ENCODE data around the gene PSMF1.

PSMF1 gene

GRCh38 chr20:1102016-1102415 lies 16.4 kb upstream of the PSMF1 start:
- no peak overlapping the region for H3K9ac ChIP-seq (ENCODE audit: low read length)
- no peaks in the 10 kb centered on the region for H3K4me1 ChIP-seq (ENCODE audit: control insufficient read depth, low read depth, low read length)
- H3K9me3 ChIP-seq (ENCODE audit: control insufficient read depth, low read depth, low read length), result peaks cover 4% of the 10 kb centered on the region
- no peaks in the 10 kb centered on the region for H3K36me3 ChIP-seq (ENCODE audit: control insufficient read depth, low read depth, low read length)
- no peaks in the 10 kb centered on the region for H3K27me3 ChIP-seq (ENCODE audit: control insufficient read depth, insufficient read depth, low read length)
- H3K27ac ChIP-seq (ENCODE audit: low read length), result no peak overlapping the region
- no peak overlapping the region for H3K4me3 ChIP-seq (ENCODE audit: low read length)

DNA sequence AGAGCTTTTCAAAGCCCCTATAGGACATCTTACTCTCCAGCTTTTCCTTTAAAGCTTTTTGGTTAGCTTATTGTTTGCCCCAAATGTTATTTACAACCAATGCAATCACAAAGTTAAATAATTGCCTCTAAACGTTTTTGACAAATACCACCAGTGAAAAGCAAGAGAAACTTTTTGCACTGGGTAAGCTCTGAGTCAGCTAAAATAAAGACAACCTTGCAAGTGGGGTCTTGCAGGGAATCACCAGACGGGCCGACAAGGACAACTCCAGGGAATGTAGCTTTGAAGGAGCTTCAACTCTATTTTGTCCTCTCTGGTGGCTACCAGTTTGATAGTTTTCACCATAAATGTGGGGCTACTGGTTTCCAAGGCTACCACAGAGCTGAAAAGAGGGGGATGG lies 14.7 kb upstream of the PSMF1 start:
- H3K9me3 ChIP-seq (ENCODE audit: control insufficient read depth, low read depth, low read length), result peaks cover 4% of the 10 kb centered on the region
- no peaks in the 10 kb centered on the region for H3K36me3 ChIP-seq (ENCODE audit: control insufficient read depth, low read depth, low read length)
- H3K27ac ChIP-seq (ENCODE audit: low read length), result no peak overlapping the region
- no peaks in the 10 kb centered on the region for H3K4me1 ChIP-seq (ENCODE audit: control insufficient read depth, low read depth, low read length)
- H3K27me3 ChIP-seq (ENCODE audit: control insufficient read depth, insufficient read depth, low read length), result no peaks in the 10 kb centered on the region
- H3K4me3 ChIP-seq (ENCODE audit: low read length), result no peak overlapping the region
- no peak overlapping the region for H3K9ac ChIP-seq (ENCODE audit: low read length)

- peaks cover 4% of the 10 kb centered on the region for H3K9me3 ChIP-seq (ENCODE audit: control insufficient read depth, low read depth, low read length)
- no peaks in the 10 kb centered on the region for H3K36me3 ChIP-seq (ENCODE audit: control insufficient read depth, low read depth, low read length)
- H3K27me3 ChIP-seq (ENCODE audit: control insufficient read depth, insufficient read depth, low read length), result no peaks in the 10 kb centered on the region
- no peaks in the 10 kb centered on the region for H3K4me1 ChIP-seq (ENCODE audit: control insufficient read depth, low read depth, low read length)
- no peak overlapping the region for H3K9ac ChIP-seq (ENCODE audit: low read length)
- H3K27ac ChIP-seq (ENCODE audit: low read length), result no peak overlapping the region
- H3K4me3 ChIP-seq (ENCODE audit: low read length), result no peak overlapping the region
These were observed 12.7 kb upstream of the PSMF1 start for GRCh38 chr20:1105599-1106194.

DNA sequence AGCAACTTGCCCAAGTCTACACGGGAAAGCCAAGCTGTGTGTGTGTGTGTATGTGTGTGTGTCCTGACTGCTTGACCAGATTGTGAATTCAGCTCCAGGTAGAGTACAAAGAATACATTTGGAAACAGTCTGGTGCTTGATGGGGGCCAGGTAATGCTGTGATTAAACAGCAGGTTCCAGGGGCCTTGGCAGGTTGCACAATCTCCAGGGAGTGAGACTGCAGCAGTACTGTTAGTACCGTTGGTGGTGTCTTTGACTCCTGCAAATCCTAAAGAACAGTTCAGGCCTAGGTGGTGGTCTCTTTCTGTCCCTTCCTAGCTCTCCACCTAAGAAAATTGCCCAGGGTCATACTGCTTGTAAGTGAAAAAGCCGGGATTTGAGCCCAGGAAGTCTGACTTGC lies 11.2 kb upstream of the PSMF1 start:
- no peaks in the 10 kb centered on the region for H3K27me3 ChIP-seq (ENCODE audit: control insufficient read depth, insufficient read depth, low read length)
- H3K36me3 ChIP-seq (ENCODE audit: control insufficient read depth, low read depth, low read length), result no peaks in the 10 kb centered on the region
- no peak overlapping the region for H3K9ac ChIP-seq (ENCODE audit: low read length)
- no peaks in the 10 kb centered on the region for H3K4me1 ChIP-seq (ENCODE audit: control insufficient read depth, low read depth, low read length)
- H3K9me3 ChIP-seq (ENCODE audit: control insufficient read depth, low read depth, low read length), result peaks cover under 1% of the 10 kb centered on the region
- H3K4me3 ChIP-seq (ENCODE audit: low read length), result no peak overlapping the region
- no peak overlapping the region for H3K27ac ChIP-seq (ENCODE audit: low read length)

GRCh38 chr20:1108437-1108920 lies 9.9 kb upstream of the PSMF1 start:
- no peak overlapping the region for H3K27ac ChIP-seq (ENCODE audit: low read length)
- H3K4me1 ChIP-seq (ENCODE audit: control insufficient read depth, low read depth, low read length), result no peaks in the 10 kb centered on the region
- H3K4me3 ChIP-seq (ENCODE audit: low read length), result no peak overlapping the region
- H3K9me3 ChIP-seq (ENCODE audit: control insufficient read depth, low read depth, low read length), result no peaks in the 10 kb centered on the region
- no peaks in the 10 kb centered on the region for H3K27me3 ChIP-seq (ENCODE audit: control insufficient read depth, insufficient read depth, low read length)
- H3K9ac ChIP-seq (ENCODE audit: low read length), result no peak overlapping the region
- H3K36me3 ChIP-seq (ENCODE audit: control insufficient read depth, low read depth, low read length), result no peaks in the 10 kb centered on the region

DNA sequence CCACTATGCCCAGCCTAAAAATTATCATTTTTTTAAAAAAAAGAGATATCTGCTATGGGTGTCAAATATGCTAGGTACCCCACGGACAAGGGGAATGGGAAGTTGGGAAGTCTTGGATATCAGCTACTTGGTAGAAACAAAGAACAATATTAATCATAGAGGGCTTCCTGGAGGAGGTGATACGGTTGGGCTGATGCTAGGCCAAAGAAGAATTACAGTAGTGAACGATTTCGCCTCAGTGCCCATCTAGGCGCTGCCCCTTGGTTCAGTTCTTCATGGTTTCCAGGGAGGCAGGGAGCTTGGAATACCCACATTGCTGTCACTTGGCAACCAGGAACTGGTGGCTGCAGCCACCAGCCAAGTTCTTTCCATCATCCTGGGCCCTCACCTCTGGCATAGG lies 5.5 kb upstream of the PSMF1 start:
- H3K27me3 ChIP-seq (ENCODE audit: control insufficient read depth, insufficient read depth, low read length), result no peaks in the 10 kb centered on the region
- no peak overlapping the region for H3K27ac ChIP-seq (ENCODE audit: low read length)
- H3K9ac ChIP-seq (ENCODE audit: low read length), result no peak overlapping the region
- peaks cover 2% of the 10 kb centered on the region for H3K4me1 ChIP-seq (ENCODE audit: control insufficient read depth, low read depth, low read length)
- no peaks in the 10 kb centered on the region for H3K36me3 ChIP-seq (ENCODE audit: control insufficient read depth, low read depth, low read length)
- H3K9me3 ChIP-seq (ENCODE audit: control insufficient read depth, low read depth, low read length), result no peaks in the 10 kb centered on the region
- H3K4me3 ChIP-seq (ENCODE audit: low read length), result no peak overlapping the region

DNA sequence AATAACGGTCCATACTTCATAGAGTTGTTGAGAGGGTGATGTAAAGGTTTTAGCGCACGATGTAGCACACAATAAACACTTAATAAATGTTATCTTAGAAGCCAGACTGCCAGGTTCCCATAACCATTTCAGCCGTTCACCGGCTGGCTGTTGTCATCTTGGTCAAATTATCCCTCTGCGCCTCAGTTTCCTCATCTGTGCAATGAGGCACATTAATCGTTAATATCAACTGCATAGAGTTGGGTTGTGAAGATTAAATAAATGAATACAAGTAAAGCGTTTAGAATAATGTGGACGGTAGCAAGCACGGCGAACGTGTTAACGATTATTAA lies 432 bp upstream of the PSMF1 start:
- Histone ChIP-seq H3K9ac (ENCODE audit: low read length) (peak overlapping the region; percentile 39), H3K4me1 (ENCODE audit: control insufficient read depth, low read depth, low read length) (peaks cover 2% of the 10 kb centered on the region), H3K4me3 (ENCODE audit: low read length) (peak overlapping the region; percentile 82), H3K36me3 (ENCODE audit: control insufficient read depth, low read depth, low read length) (no peaks in the 10 kb centered on the region), H3K9me3 (ENCODE audit: control insufficient read depth, low read depth, low read length) (no peaks in the 10 kb centered on the region), H3K27ac (ENCODE audit: low read length) (no peak overlapping the region), H3K27me3 (ENCODE audit: control insufficient read depth, insufficient read depth, low read length) (no peaks in the 10 kb centered on the region)

DNA sequence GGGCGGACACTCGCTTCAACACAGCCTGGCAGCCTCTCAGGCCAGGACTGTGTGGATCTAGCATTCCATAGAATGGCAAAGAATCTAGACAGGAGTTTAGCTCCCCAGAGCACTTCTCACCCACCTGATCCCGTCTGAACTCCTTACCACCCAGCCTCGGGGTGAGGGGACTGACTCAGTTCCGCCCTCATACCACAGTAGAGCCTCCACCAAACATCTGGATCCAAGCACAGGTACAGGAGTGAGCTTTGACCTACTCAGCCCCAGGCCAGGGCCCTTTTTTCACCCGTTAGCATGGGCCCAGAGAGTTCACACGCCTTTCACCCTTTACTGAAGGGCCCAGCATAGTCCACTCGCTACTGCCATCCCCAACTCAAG lies 715 bp downstream of the PSMF1 start:
- H3K4me1 ChIP-seq (ENCODE audit: control insufficient read depth, low read depth, low read length), result peaks cover 2% of the 10 kb centered on the region
- H3K27me3 ChIP-seq (ENCODE audit: control insufficient read depth, insufficient read depth, low read length), result no peaks in the 10 kb centered on the region
- H3K9me3 ChIP-seq (ENCODE audit: control insufficient read depth, low read depth, low read length), result no peaks in the 10 kb centered on the region
- no peak overlapping the region for H3K27ac ChIP-seq (ENCODE audit: low read length)
- peak overlapping the region; percentile 82 for H3K4me3 ChIP-seq (ENCODE audit: low read length)
- no peaks in the 10 kb centered on the region for H3K36me3 ChIP-seq (ENCODE audit: control insufficient read depth, low read depth, low read length)
- H3K9ac ChIP-seq (ENCODE audit: low read length), result peak overlapping the region; percentile 85

DNA sequence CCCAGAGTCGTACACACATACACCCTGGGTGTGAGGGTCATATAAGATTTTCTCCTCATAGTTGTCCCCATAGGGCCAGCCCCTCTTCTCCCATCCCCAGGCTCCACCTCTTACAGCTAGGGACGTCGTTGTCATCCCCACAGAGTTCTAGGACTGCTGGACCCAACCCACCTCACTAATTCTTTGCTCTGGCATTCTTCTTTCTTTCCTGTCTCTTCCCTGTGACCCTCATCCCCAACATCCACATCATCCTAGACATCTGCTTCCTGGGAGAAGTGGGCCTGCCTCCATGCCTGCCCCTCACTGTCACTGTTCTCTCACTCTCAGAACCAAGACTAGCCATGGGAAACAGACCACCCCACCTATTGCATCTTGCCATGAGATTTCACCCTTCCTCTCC lies 1.1 kb downstream of the PSMF1 start:
- Histone ChIP-seq H3K9ac (ENCODE audit: low read length) (peak overlapping the region; percentile 85), H3K27me3 (ENCODE audit: control insufficient read depth, insufficient read depth, low read length) (no peaks in the 10 kb centered on the region), H3K36me3 (ENCODE audit: control insufficient read depth, low read depth, low read length) (no peaks in the 10 kb centered on the region), H3K9me3 (ENCODE audit: control insufficient read depth, low read depth, low read length) (no peaks in the 10 kb centered on the region), H3K27ac (ENCODE audit: low read length) (no peak overlapping the region), H3K4me3 (ENCODE audit: low read length) (peak overlapping the region; percentile 82), H3K4me1 (ENCODE audit: control insufficient read depth, low read depth, low read length) (peaks cover 2% of the 10 kb centered on the region)

- H3K36me3 ChIP-seq (ENCODE audit: control insufficient read depth, low read depth, low read length), result peaks cover 13% of the 10 kb centered on the region
- H3K4me3 ChIP-seq (ENCODE audit: low read length), result no peak overlapping the region
- peaks cover 2% of the 10 kb centered on the region for H3K4me1 ChIP-seq (ENCODE audit: control insufficient read depth, low read depth, low read length)
- no peak overlapping the region for H3K9ac ChIP-seq (ENCODE audit: low read length)
- H3K27ac ChIP-seq (ENCODE audit: low read length), result no peak overlapping the region
- H3K9me3 ChIP-seq (ENCODE audit: control insufficient read depth, low read depth, low read length), result no peaks in the 10 kb centered on the region
- no peaks in the 10 kb centered on the region for H3K27me3 ChIP-seq (ENCODE audit: control insufficient read depth, insufficient read depth, low read length)
These were observed 3.0 kb downstream of the PSMF1 start for GRCh38 chr20:1121429-1121828.

DNA sequence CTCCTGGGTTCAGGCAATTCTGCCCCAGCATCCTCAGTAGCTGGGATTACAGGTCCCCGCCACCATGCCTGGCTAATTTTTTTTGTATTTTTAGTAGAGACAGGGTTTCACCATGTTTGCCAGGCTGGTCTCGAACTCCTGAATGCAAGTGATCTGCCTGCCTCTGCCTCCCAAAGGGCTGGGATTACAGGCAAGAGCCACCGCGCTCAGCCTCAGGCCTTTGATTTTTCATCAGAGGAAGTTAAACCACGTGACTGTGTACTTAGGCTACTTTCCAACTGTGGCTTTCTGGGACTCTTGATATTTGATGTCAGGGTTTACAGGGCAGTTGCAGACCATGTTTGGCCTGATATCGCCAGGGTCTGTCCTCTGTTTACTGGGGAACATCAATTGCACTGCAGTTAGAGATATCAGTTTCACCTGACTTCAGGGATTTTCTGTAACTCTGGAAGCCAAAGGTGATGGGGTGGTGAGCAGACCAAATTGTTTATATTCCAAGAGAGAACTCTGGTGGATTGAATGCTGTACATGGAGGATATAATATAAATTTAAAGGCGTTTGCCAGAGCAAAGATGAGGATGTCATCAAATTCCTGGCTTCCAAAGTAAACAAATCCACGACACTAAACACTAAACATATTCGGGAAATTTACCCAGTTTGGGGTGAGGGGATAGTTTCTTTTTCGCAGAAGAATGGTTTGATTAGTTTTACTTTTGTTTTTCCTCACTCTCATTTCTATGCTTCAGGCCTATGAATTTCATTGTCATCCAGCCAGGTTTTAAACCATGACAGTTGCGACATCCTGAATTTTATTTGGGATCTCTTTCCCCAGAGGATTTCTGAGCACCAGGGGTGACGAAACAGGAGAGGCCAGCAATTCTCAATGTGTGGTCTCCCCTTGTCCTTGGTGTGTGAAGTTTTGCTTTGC lies 4.2 kb downstream of the PSMF1 start:
- no peaks in the 10 kb centered on the region for H3K27me3 ChIP-seq (ENCODE audit: control insufficient read depth, insufficient read depth, low read length)
- peaks cover 2% of the 10 kb centered on the region for H3K4me1 ChIP-seq (ENCODE audit: control insufficient read depth, low read depth, low read length)
- no peaks in the 10 kb centered on the region for H3K9me3 ChIP-seq (ENCODE audit: control insufficient read depth, low read depth, low read length)
- no peak overlapping the region for H3K9ac ChIP-seq (ENCODE audit: low read length)
- H3K27ac ChIP-seq (ENCODE audit: low read length), result no peak overlapping the region
- H3K36me3 ChIP-seq (ENCODE audit: control insufficient read depth, low read depth, low read length), result peaks cover 25% of the 10 kb centered on the region
- no peak overlapping the region for H3K4me3 ChIP-seq (ENCODE audit: low read length)

DNA sequence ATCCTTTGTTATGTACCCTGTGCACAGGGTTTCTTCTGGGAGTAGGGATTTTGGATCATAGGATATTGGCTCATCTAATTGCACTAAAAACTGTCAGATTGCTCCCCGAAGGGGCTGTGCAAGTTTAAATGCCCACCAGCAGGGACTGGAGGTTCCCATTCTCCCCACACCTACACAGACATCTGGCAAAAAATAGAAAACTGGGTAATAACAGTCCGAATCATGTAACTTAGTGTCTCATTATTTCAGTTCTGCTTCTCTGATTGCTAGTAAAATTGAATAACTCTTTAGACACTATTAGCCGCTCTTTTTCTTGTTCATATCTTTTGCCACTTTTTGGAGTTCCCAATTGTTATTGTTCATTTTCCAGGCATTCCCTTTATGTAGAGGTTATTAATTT lies 5.3 kb downstream of the PSMF1 start:
- Histone ChIP-seq H3K9ac (ENCODE audit: low read length) (no peak overlapping the region), H3K27ac (ENCODE audit: low read length) (no peak overlapping the region), H3K36me3 (ENCODE audit: control insufficient read depth, low read depth, low read length) (peaks cover 32% of the 10 kb centered on the region), H3K9me3 (ENCODE audit: control insufficient read depth, low read depth, low read length) (no peaks in the 10 kb centered on the region), H3K27me3 (ENCODE audit: control insufficient read depth, insufficient read depth, low read length) (no peaks in the 10 kb centered on the region), H3K4me1 (ENCODE audit: control insufficient read depth, low read depth, low read length) (no peaks in the 10 kb centered on the region), H3K4me3 (ENCODE audit: low read length) (no peak overlapping the region)

Measured in iPS-18a (cell line).